GM19397 (cell line): ENCODE measurements around the gene MAS1L.

Experiments used
- ATAC-seq: cut with Tn5 transposase; IDR thresholded peaks from one replicate; pipeline ENCODE4 v1.9.1; 2021; ENCODE audit warnings: mild to moderate bottlenecking, moderate library complexity; ENCODE audit not compliant: unreplicated experiment

MAS1L gene, protein sequence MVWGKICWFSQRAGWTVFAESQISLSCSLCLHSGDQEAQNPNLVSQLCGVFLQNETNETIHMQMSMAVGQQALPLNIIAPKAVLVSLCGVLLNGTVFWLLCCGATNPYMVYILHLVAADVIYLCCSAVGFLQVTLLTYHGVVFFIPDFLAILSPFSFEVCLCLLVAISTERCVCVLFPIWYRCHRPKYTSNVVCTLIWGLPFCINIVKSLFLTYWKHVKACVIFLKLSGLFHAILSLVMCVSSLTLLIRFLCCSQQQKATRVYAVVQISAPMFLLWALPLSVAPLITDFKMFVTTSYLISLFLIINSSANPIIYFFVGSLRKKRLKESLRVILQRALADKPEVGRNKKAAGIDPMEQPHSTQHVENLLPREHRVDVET

DNA sequence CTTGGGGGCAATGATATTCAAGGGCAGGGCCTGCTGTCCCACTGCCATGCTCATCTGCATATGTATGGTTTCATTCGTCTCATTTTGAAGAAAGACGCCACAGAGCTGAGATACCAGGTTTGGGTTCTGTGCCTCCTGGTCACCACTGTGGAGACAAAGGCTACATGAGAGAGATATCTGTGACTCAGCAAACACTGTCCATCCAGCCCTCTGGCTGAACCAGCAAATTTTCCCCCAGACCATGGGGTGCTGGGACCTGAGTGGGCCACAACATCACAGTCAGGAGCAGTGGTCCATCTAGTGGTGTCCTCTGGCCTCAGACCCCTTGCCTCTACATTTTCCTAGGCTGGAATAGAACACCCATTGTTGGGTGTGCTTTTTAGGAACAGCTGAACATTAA is at the start of gene MAS1L:
TSS of gene MAS1L (minus strand) at position 297 of the 400 bp plus-strand sequence. CDS start at position 243, 54 bp downstream.
- ATAC-seq, result no peak

DNA sequence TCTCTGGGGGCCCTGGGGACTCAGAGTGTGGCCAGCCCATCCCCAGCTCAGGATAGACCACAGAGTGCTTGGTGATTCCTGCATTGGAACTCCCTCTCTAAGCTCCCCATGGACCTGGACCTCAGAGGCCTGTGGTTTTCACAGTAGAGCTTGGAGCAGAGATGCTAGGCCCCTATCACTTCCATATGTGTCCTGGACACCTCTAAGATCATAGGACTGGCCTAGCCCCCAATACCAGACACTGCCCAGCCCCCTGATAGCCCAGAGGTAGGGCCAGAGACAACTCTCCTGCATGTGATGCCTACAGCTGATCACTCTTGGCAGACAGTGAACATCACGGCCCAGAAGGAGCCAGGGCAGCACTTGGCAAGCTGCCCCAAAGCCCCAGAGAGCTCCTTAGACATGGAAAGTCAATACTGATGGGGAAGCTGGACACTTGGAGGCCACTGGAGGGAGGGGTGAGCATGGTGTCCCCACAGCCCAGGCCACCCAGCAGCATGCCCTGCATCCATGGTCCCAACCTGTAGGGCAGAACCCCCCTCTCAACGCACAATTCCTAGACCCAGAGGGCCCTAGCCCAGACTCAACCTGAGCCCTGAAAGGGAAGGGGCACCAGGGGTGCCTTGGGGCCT is 44.7 kb upstream of the MAS1L start:
- ATAC-seq, result no peak

DNA sequence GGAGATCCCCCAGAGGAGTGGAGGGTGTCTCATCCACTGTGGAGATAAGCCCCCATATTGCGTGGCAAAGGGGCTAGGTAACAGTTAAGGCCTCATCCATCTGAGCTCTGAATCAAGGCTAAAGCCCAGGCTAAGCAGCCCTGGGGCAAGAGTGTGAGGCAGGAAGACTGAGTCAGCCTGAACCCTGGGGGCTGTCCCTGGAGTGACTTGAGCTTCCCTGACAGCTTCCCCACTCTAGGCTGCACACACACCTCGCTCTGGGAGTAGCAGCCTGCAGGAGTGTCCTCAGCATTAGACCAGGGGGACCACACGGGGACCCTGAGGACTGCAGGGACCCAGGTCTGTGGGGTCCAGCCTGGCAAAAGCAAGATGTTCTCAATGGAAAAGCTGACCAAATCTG is 43.9 kb upstream of the MAS1L start:
- ATAC-seq, result no peak

DNA sequence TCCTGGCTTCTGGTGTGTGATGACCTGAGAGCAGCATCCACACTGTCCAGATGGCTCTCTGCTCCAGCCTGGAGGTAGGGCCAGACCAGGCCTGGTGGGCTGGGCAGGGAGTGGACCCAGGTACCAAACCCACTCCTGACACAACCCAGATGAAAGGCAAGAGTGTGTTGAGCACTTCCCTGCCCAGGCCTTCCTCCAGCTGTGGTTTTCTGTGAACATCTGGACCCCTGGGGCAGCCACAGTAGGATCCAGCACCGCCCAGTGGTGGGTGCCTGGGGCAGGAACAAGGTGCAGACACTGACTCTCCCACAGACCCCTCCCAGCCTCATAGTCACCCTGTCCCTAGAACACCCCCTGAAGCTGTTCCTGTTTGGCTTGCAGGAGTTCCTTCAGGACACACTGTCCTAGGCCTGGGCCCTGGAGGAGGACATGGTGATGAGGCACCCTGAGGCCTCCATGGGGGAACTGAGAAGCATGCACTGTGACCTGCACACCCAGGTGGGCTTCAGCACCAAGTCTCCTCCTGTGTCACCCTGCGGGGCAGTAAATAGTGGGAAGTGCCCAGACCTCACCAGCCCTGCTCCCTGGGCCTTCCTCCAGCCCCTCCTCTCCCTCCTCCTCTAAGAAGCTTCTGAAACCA is 43.0 kb upstream of the MAS1L start:
- no peak for ATAC-seq

- ATAC-seq, result no peak
Measured at GRCh38 chr6:29529956-29530355, 42.2 kb upstream of the MAS1L start.

DNA sequence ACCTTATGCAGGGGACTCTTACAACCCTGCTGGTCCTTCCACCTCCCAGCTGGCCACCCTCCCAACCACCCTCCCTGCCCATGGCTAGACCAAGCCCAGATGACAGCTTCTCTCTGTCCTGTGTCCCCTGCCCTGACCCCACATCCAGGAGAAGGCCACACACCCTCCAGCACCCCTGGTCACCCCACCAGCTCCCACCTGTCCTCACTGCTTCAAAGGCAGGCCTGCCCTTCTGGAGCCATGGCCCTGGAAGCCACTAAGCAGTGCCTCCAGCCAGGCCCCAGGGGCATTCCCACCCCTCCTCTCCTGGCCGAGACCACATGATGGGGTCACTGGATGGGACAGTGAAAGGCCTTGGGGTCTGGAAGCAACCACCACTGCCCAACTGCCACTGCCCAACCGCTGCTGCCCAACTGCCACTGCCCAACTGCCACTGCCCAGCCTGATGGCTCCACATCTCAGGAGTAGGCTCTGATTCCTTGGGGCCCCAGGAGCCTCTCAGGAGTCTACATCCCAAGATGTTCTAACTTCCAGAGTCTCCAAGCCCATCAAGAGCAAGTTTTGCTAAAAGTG is 41.3 kb upstream of the MAS1L start:
- ATAC-seq, result no peak

- ATAC-seq, result no peak
Measured at GRCh38 chr6:29528300-29528931, 40.7 kb upstream of the MAS1L start.

DNA sequence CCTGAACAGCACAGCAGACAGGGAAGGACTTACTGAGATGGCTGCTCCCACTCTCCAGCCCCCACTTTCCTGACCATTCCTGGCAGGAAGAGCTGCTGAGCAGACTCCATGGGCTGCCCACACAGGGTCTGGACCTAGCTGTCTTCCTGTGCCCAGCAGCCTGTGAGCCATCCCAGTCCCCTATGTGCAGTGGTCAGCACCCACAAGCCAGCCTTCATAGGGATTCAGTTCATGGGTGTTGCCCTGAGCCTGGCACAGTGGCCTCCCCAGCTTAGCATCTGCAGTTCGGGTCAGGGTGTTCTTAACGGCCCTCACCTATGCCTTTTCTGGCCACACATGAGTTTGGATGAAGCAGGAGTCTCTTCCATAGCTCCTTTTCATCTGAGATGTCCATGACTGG is 39.8 kb upstream of the MAS1L start:
- ATAC-seq, result no peak

DNA sequence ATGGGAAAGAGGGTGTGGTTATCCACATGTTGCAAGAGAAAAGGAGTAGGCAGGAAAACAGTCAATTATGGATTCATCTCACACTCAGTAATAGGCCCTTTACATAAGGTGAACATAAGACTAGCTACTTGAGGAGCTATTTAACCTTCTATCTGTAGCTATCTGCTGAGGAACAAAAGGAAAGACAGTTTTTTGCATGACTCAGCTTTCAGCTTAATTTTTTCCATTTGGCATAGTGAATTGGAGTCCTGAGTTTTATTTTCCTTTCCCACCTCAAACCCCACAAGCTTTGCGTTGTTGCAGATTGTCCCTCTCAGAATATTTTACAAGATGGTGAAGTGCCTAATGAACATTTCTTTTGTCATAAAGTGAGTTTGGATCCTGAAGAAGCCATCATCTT is 39.4 kb upstream of the MAS1L start:
- ATAC-seq, result no peak

DNA sequence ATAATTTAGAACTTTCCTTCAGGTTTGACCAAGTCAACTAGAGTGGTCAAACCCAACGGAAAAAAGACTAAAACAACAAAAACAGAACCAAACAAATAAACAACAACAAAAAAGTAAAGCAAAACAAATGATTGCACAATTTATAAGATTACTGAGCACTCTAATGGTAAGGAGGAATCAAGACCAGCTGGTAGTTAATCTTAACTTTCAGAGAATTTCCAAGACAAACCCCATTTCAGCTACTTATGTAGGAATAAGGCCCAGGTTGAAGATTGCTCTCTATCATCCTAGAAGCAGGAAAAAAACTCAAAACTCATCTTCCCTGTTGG is 37.5 kb upstream of the MAS1L start:
- ATAC-seq, result no peak

DNA sequence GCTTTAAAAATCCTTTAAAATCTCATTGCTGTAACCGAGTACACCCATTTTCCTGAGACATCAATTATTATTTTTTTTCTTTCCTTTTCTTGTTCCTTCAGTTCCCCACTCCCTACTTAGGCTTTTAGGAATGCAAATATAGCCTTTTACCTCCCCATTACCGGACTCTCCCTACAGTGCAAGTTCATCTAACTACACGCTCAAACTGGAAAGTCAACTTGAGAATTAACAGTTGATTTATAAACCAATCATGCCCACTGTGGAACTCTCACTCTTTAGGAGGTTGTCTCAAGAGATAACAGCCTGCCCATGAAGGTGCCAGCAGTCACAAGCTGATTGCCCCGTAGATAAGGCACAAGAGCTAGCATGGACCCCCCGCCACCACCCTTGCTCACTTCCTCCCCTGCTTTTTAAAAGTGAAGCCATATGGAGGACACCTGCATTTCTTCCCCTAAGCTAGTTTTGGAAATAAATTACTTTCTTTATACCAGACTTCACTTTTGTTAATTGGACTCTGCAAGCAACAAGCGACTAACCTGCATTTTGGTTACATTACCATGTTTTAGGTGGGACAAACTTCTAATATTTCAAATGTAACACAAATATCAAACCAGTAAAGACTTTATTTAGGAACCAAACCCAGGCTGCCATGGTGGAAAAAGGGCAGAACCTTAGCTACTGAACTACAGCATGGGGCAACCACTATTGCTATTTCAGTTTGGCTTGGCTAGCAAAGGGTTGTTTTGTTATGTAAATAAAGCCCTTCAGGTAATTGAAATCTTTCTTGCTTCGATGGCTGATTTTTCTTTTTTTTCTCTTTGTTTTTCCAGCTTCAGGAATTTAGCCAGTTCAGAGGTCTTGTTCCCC is 36.9 kb upstream of the MAS1L start:
- ATAC-seq, result no peak

DNA sequence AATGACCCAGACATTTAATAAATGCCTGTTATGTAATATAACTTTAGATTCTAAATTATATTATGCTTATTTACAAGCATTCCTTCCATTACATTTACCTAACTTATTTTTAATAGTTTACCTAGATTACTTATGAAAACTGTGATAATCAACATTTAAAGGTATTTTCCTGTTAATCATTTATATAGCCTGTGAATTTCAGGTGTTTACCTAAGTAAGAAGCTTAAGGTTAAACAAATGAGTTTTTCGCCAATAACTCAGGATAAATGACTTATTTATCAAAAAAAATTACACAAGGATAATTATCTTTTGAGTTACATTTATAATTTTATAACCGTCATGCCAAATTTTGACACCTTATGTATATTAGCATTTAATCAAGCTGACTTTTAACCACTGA is 36.3 kb upstream of the MAS1L start:
- no peak for ATAC-seq

DNA sequence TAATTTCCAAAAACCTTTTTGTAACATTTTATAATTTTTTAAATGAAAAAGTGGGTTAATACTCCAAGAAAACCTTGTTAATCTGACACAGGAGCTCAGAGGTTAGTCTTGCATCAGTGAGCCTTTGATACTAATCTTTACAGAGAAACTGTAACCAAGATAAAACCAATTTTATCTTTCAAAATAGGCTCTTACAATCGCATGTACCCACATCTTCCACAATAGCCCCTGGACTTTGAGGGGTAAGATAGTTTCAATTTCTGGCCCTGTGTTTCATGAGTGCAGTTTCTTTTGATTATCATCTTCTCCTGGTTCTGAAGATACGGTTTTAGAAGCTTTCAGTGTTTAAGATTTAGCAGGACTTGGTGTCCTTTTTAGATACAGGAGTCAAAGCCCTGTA is 34.5 kb upstream of the MAS1L start:
- no peak for ATAC-seq

DNA sequence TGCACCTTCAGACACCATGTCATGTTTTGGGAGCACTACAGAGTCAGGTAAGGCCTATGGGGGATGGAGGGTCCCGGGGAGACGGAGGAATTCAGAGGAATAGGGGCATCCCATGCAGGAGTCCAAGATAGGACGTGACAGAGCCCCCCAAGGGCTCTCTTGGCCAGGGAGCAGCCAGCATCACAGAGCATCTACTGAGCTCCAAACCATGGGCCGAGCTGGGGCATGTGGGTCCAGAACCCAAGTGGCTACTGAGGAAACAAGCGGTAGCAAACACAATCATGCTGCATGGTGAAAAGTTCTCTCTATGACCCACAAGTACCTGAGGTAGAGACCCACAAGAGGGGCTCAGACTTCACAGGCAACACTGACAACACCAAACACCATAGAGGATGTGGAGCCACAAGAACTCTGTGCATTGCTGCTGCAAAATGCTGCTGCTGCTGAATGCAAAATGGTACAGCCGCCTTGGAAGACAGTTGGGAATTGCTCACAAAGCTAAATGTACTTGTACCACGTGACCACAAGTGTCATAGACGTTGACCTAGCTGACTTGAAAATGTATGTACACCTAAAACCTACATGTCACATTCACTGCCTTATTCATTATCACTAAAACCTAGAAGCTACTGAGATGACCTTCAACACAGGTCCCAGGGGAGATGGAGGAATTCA is 33.4 kb upstream of the MAS1L start:
- no peak for ATAC-seq

GRCh38 chr6:29520232-29520631 is 32.5 kb upstream of the MAS1L start:
- ATAC-seq, result no peak

DNA sequence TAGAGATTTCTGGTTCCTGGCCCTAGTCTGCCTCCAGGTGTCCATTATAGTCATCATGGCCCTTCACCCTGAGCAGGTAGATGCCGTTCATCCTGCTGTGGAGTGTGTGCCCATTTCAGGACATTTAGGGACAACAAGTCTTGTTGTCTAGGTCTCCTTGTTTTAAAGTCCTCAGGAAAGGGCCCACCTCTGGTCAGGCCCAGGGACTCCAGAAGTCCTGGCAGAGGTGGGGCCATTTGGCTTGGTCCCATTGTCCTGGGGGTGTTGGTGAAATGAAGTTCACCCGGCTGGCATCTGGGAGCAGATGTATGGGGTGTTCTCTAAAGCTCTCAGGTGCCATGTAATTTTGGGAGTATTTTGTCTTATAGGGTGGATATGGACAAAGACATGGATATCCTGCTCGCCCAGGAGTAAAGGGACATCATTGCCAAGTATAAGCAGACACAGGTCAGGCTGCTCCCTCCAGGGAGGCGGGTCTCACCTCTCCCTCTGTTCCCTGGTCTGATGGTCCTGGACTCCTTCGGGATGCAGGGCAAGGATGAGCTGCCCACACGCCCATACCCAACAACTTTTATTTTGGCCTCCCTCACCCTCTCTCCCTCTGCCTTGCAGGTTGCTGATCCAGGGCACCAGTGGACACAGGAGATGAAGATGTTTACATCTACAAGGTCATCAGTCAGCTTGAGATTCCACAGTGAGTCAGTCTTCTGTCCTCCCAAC is 31.7 kb upstream of the MAS1L start:
- no peak for ATAC-seq

DNA sequence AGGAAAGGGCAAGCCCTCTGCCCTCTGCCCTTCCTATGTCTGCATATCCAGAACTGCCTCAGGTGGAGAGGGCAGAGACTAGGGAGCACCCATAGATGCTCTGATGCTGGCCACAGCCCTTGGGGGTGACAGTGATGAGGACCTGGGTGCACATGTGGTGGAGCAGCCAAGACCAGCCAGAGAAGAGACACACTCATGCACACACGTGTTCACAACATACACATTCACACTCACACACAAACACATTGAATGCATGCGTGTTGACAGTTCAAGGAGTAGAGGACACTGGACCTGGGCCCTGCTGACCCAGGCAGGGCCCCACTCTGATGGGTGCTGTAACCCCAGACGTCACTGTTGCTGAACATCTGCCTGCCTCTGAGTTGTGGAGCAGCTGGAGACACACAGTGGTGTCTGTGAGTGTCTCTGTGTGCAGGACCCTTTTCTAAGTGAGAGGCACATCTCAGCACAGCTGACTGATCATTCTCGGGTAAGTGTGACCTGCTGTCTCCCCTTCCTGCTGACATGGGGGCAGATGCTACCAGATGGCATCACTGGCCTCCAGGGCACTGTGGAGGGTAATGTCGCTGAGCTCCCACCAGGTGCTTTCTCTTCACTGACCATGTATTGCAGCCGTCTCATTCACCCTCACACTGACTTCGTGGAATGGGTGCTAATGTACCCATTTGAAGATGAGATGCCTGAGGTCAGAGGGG is 30.1 kb upstream of the MAS1L start:
- no peak for ATAC-seq

GRCh38 chr6:29517245-29517644 is 29.5 kb upstream of the MAS1L start:
- no peak for ATAC-seq

- ATAC-seq, result no peak
Measured at GRCh38 chr6:29516108-29516507, 28.4 kb upstream of the MAS1L start.
